ENCODE data around the gene ALG11. TPM values are rescaled to one million over a fixed set of nuclear protein-coding genes. Genes with fewer than 3 reads are reported as not detected.
"Not testable (repeated sequence)": the region's sequence is repeated elsewhere in the genome, so short reads cannot be mapped to it uniquely, and the experiment has no call there.

The ALG11 gene
- total RNA-seq, 3 donors from 2014 or later: 25.6 to 29.0 (median 28.1) TPM

- H3K4me1 ChIP-seq: no peaks in the 10 kb centered on the region
- no peaks in the 10 kb centered on the region for H3K27me3 ChIP-seq
- no peak overlapping the region for H3K27ac ChIP-seq
- no peak overlapping the region for H3K4me3 ChIP-seq
- H3K9me3 ChIP-seq: no peaks in the 10 kb centered on the region
- no peak for DNase-seq (ENCODE audit: low spot score in 2 of 2)
- TF ChIP-seq CTCF (IDR thresholded peaks at IDR 0.05): no peak
- TF ChIP-seq POLR2AphosphoS5 (IDR thresholded peaks at IDR 0.05): no peak
- TF ChIP-seq POLR2A (IDR thresholded peaks at IDR 0.05): no peak
- H3K36me3 ChIP-seq: no peaks in the 10 kb centered on the region
- intact Hi-C loops (cut with DNase I; ENCODE audit: low total_unique reads): no loop called here
Measured at GRCh38 chr13:51978796-51979556, 33.2 kb upstream of the ALG11 start.

GRCh38 chr13:51980908-51981307, 31.3 kb upstream of the ALG11 start:
- Histone ChIP-seq H3K27me3 (no peaks in the 10 kb centered on the region), H3K36me3 (no peaks in the 10 kb centered on the region), H3K27ac (no peak overlapping the region), H3K9me3 (no peaks in the 10 kb centered on the region), H3K4me1 (no peaks in the 10 kb centered on the region), H3K4me3 (no peak overlapping the region)
- no peak for TF ChIP-seq POLR2AphosphoS5 (IDR thresholded peaks at IDR 0.05)
- TF ChIP-seq CTCF (IDR thresholded peaks at IDR 0.05): no peak
- no peak for TF ChIP-seq POLR2A (IDR thresholded peaks at IDR 0.05)
- intact Hi-C loops (cut with DNase I; ENCODE audit: low total_unique reads): no loop called here
- DNase-seq (ENCODE audit: low spot score in 2 of 2): no peak

GRCh38 chr13:51981355-51981754, 30.8 kb upstream of the ALG11 start:
- H3K9me3 ChIP-seq: no peaks in the 10 kb centered on the region
- no peak for DNase-seq (ENCODE audit: low spot score in 2 of 2)
- intact Hi-C loops (cut with DNase I; ENCODE audit: low total_unique reads): no loop called here
- H3K27me3 ChIP-seq: no peaks in the 10 kb centered on the region
- no peak overlapping the region for H3K4me3 ChIP-seq
- no peak overlapping the region for H3K27ac ChIP-seq
- no peaks in the 10 kb centered on the region for H3K4me1 ChIP-seq
- no peaks in the 10 kb centered on the region for H3K36me3 ChIP-seq
- TF ChIP-seq POLR2AphosphoS5 (IDR thresholded peaks at IDR 0.05): no peak
- TF ChIP-seq CTCF (IDR thresholded peaks at IDR 0.05): no peak
- no peak for TF ChIP-seq POLR2A (IDR thresholded peaks at IDR 0.05)

GRCh38 chr13:51983292-51983691, 28.9 kb upstream of the ALG11 start:
- H3K36me3 ChIP-seq; H3K27ac ChIP-seq; H3K27me3 ChIP-seq; H3K9me3 ChIP-seq; H3K4me3 ChIP-seq; intact Hi-C loops (cut with DNase I; ENCODE audit: low total_unique reads); DNase-seq (ENCODE audit: low spot score in 2 of 2); H3K4me1 ChIP-seq: not testable (repeated sequence)

GRCh38 chr13:51984904-51985303, 27.3 kb upstream of the ALG11 start:
- intact Hi-C loops (cut with DNase I; ENCODE audit: low total_unique reads); H3K4me1 ChIP-seq; H3K9me3 ChIP-seq; H3K4me3 ChIP-seq; H3K36me3 ChIP-seq; DNase-seq (ENCODE audit: low spot score in 2 of 2); H3K27me3 ChIP-seq; H3K27ac ChIP-seq: not testable (repeated sequence)

GRCh38 chr13:51988988-51989618, 23.1 kb upstream of the ALG11 start:
- Histone ChIP-seq H3K4me3 (no peak overlapping the region), H3K36me3 (no peaks in the 10 kb centered on the region), H3K9me3 (no peaks in the 10 kb centered on the region), H3K27me3 (no peaks in the 10 kb centered on the region), H3K4me1 (no peaks in the 10 kb centered on the region), H3K27ac (no peak overlapping the region)
- no peak for DNase-seq (ENCODE audit: low spot score in 2 of 2)
- TF ChIP-seq POLR2AphosphoS5 (IDR thresholded peaks at IDR 0.05) (no peak), CTCF (IDR thresholded peaks at IDR 0.05) (no peak), POLR2A (IDR thresholded peaks at IDR 0.05) (no peak)
- intact Hi-C loops (cut with DNase I; ENCODE audit: low total_unique reads): no loop called here

Data from breast epithelium (tissue), 4 donors.